ENCODE results near the gene NBEA. TPM values are rescaled to one million over a fixed set of nuclear protein-coding genes. Genes with fewer than 3 reads are reported as not detected.

NBEA gene
- total and polyA plus RNA-seq, 2 experiments from 2014 or later = 2.6 to 12.3 TPM

DNA sequence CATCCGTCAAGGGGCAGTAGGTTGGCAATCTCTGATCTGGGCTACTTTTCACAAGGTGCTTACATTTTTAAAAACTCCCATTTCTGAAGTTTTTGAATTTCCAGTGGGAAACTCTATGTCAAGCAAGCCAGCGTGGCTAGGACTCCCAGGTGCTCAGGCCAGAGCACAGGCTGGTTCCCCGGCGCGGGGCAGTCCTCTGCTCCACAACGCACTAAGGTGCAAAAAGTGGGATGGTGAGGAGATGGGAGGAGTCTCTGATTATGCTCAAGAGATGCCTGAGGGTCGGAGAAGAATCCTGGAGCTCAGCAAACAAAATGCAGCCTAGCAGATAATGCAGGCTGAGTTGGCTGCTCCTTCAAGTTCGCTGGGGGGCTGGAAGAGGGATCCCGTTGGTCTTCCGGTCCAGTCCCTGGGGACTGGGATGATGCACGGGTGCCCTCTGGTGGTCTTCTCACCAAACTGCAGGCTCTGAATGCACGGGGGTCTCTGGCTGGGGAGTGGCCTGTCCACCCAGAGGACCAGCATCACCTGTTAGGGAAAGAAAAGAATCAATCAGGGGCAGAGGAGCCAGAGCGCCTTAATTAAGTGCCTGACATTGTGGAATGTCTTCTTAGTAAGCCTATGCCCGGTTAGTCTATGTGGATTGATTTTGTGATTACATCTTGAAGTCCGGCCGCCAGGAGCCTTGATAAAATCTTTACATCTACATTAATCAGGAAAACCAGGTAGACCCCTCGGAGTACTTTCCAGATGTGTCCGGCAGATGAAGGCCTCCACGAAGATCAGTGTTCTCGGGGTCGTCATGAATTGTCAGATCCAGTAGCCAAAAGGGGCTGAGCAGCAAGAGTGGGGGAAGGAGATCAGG, 778.9 kb downstream of the NBEA start:
- Histone ChIP-seq H3K9me3 (ENCODE audit: low read depth) (no peaks in the 10 kb centered on the region), H3K4me2 (peak overlapping the region; percentile 75), H3K27ac (peak overlapping the region; percentile 72), H2AFZ (peak overlapping the region; percentile 22), H3K4me3 (no peak overlapping the region), H3K4me1 (ENCODE audit: insufficient read depth) (peaks cover 18% of the 10 kb centered on the region), H3K27me3 (no peaks in the 10 kb centered on the region), H3K36me3 (replicated peaks; ENCODE audit: insufficient read depth, low read depth) (no peaks in the 10 kb centered on the region), H3K79me2 (no peaks in the 10 kb centered on the region), H3K9me2 (replicated peaks; ENCODE audit: insufficient read depth) (no peaks in the 10 kb centered on the region), H4K20me1 (ENCODE audit: insufficient read depth, poor library complexity, severe bottlenecking) (no peaks in the 10 kb centered on the region)
- TF ChIP-seq EZH2phosphoT487 (IDR thresholded peaks at IDR 0.05; ENCODE audit: low read depth, severe bottlenecking, unreplicated experiment) = no peak
- TF ChIP-seq, protein P1, sequence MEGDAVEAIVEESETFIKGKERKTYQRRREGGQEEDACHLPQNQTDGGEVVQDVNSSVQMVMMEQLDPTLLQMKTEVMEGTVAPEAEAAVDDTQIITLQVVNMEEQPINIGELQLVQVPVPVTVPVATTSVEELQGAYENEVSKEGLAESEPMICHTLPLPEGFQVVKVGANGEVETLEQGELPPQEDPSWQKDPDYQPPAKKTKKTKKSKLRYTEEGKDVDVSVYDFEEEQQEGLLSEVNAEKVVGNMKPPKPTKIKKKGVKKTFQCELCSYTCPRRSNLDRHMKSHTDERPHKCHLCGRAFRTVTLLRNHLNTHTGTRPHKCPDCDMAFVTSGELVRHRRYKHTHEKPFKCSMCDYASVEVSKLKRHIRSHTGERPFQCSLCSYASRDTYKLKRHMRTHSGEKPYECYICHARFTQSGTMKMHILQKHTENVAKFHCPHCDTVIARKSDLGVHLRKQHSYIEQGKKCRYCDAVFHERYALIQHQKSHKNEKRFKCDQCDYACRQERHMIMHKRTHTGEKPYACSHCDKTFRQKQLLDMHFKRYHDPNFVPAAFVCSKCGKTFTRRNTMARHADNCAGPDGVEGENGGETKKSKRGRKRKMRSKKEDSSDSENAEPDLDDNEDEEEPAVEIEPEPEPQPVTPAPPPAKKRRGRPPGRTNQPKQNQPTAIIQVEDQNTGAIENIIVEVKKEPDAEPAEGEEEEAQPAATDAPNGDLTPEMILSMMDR (IDR thresholded peaks at IDR 0.05; ENCODE audit: poor library complexity) = peak; percentile 99
- DNase-seq (ENCODE audit: low spot score) = peak; percentile 78
- WGBS (ENCODE audit: low lambda C conversion rate, missing lambda C conversion rate) = 38% methylated on average over 21 of the region's 21 CpGs

Small RNAs within 50 kb of the gene (small RNA-seq; reads per million reads assigned to genes)
- gene RF00017 = not detected

Measured in hepatocyte (in vitro differentiated cells).